ENCODE measurements around the gene ITM2C.

Gene ITM2C

GRCh38 chr2:230893841-230894781, 29.4 kb downstream of the ITM2C start:
- no peak for FAIRE-seq

- FAIRE-seq: no peak
These were observed 31.0 kb downstream of the ITM2C start for GRCh38 chr2:230895536-230896345.

GRCh38 chr2:230896346-230897115, 31.8 kb downstream of the ITM2C start:
- FAIRE-seq: no peak

- no peak for FAIRE-seq
These were observed 33.4 kb downstream of the ITM2C start for GRCh38 chr2:230898016-230898712.

GRCh38 chr2:230898713-230899091, 34.0 kb downstream of the ITM2C start:
- FAIRE-seq: no peak

GRCh38 chr2:230899287-230899686, 34.5 kb downstream of the ITM2C start:
- FAIRE-seq: no peak

- no peak for FAIRE-seq
These were observed 35.0 kb downstream of the ITM2C start for GRCh38 chr2:230899786-230900185.

GRCh38 chr2:230900336-230900995, 35.7 kb downstream of the ITM2C start:
- no peak for FAIRE-seq

- no peak for FAIRE-seq
These were observed 36.3 kb downstream of the ITM2C start for GRCh38 chr2:230901006-230901405.

GRCh38 chr2:230902180-230902899, 37.6 kb downstream of the ITM2C start:
- FAIRE-seq: no peak

GRCh38 chr2:230903231-230904150, 38.7 kb downstream of the ITM2C start:
- no peak for FAIRE-seq

- no peak for FAIRE-seq
These were observed 40.2 kb downstream of the ITM2C start for GRCh38 chr2:230904856-230905447.

GRCh38 chr2:230905448-230906421, 41.0 kb downstream of the ITM2C start:
- FAIRE-seq: no peak

GRCh38 chr2:230906471-230907230, 41.9 kb downstream of the ITM2C start:
- FAIRE-seq: no peak

GRCh38 chr2:230907361-230908091, 42.8 kb downstream of the ITM2C start:
- FAIRE-seq: no peak

- no peak for FAIRE-seq
These were observed 43.4 kb downstream of the ITM2C start for GRCh38 chr2:230908092-230908594.
